Tibial nerve (tissue), 3 donors: ENCODE data around the gene RTL10.

Experiments used
- CTCF ChIP-seq, 5 experiments: fragments of 200-600 bp in 3 of 5; fragments of 450-650 bp in 2 of 5; sonication (generic) in 3 of 5; IDR thresholded peaks; one replicate each; pipeline ENCODE4 v1.5.1; 2016 to 2019; ENCODE audit warnings: antibody characterized with exemption in 5 of 5, mild to moderate bottlenecking in 3 of 5, moderate library complexity in 2 of 5
- POLR2A ChIP-seq, 2 donors: fragments of 450-650 bp; IDR thresholded peaks; one replicate each; pipeline ENCODE4 v1.6.1; 2017; ENCODE audit warnings: antibody characterized with exemption in 2 of 2, mild to moderate bottlenecking in 2 of 2, moderate library complexity in 2 of 2

- TF ChIP-seq CTCF (IDR thresholded peaks at IDR 0.05) (no peak), POLR2A (IDR thresholded peaks at IDR 0.05) (no peak)
These were observed 38.8 kb downstream of the RTL10 start for GRCh38 chr22:19815823-19816290.
